ENCODE measurements around the gene PAPSS1. TPM values are rescaled to one million over a fixed set of nuclear protein-coding genes. Genes with fewer than 3 reads are reported as not detected.

PAPSS1 gene
- polyA plus RNA-seq, 3 donors = 46.4 to 79.6 (median 64.8) TPM

DNA sequence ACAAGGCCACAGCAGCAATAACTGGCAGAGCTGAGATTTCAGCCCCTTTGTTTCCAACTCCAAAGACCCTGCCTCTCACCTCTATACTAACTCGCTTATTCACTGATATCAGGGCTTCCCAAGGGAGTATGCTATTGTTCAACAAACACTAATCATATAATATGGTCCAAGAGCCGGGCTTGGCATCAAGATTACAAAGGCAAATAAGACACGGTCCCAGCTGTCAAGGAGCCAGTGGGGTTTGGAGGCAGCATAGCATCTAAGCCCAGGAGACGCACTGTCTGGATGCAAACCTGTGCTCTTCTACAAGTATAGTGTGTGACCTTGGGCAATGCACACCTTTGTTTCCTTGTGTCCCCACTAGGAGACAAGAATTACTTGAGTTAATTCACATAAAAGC is 28.7 kb downstream of the PAPSS1 start:
- Histone ChIP-seq H3K27ac (ENCODE audit: low read depth in 1 of 2, low read length in 2 of 2) (no peak overlapping the region), H3K4me1 (ENCODE audit: control insufficient read depth in 1 of 2, insufficient read depth in 2 of 2, low read length in 2 of 2) (peaks cover 11 to 17% of the 10 kb centered on the region in 2 donors), H3K9me3 (replicated peaks in 1 of 2; ENCODE audit: control insufficient read depth in 1 of 2, insufficient read depth in 1 of 2, low read length in 2 of 2) (no peaks in the 10 kb centered on the region), H4K20me1 (ENCODE audit: insufficient read depth, low read length) (peaks cover 16% of the 10 kb centered on the region), H2AFZ (ENCODE audit: insufficient read depth, low read depth, low read length, poor library complexity, severe bottlenecking) (no peak overlapping the region), H3K4me2 (replicated peaks; ENCODE audit: extremely low read depth, low read length, poor library complexity, severe bottlenecking) (no peak overlapping the region), H3K4me3 (replicated peaks in 1 of 3; ENCODE audit: low read depth in 2 of 3, low read length in 3 of 3) (no peak overlapping the region), H3K36me3 (replicated peaks in 1 of 2; ENCODE audit: control insufficient read depth in 1 of 2, insufficient read depth in 2 of 2, low read length in 2 of 2) (peaks cover 7 to 47% of the 10 kb centered on the region in 2 donors), H3K79me2 (ENCODE audit: insufficient read depth, low read length) (no peaks in the 10 kb centered on the region), H3K9ac (ENCODE audit: insufficient read depth, low read length, poor library complexity, severe bottlenecking) (no peak overlapping the region), H3K27me3 (ENCODE audit: control insufficient read depth in 2 of 2, insufficient read depth in 2 of 2, low read length in 2 of 2) (no peaks in the 10 kb centered on the region)
- peaks cover 16% of the 10 kb centered on the region for H3K4me1 Mint-ChIP-seq
- 100% methylated on average over 3 of the region's 4 CpGs for WGBS (ENCODE audit: insufficient coverage)
- H3K27me3 Mint-ChIP-seq (ENCODE audit: low read depth in 3 of 3) = no peaks in the 10 kb centered on the region
- no peak overlapping the region for H3K4me3 Mint-ChIP-seq
- intact Hi-C loops (cut with micrococcal nuclease) = loop anchor here in 1 of 2 donors (5.0 kb wide), 1 partner anchor 46 kb away; no protein-coding TSS in a partner anchor
- H3K27ac Mint-ChIP-seq = no peak overlapping the region
- DNase-seq = no peak
- peaks cover 0 to 3% (median 2%) of the 10 kb centered on the region in 7 donors for H3K9me3 Mint-ChIP-seq
- TF ChIP-seq, protein P1, sequence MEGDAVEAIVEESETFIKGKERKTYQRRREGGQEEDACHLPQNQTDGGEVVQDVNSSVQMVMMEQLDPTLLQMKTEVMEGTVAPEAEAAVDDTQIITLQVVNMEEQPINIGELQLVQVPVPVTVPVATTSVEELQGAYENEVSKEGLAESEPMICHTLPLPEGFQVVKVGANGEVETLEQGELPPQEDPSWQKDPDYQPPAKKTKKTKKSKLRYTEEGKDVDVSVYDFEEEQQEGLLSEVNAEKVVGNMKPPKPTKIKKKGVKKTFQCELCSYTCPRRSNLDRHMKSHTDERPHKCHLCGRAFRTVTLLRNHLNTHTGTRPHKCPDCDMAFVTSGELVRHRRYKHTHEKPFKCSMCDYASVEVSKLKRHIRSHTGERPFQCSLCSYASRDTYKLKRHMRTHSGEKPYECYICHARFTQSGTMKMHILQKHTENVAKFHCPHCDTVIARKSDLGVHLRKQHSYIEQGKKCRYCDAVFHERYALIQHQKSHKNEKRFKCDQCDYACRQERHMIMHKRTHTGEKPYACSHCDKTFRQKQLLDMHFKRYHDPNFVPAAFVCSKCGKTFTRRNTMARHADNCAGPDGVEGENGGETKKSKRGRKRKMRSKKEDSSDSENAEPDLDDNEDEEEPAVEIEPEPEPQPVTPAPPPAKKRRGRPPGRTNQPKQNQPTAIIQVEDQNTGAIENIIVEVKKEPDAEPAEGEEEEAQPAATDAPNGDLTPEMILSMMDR (IDR thresholded peaks at IDR 0.05) = no peak
- H3K36me3 Mint-ChIP-seq = peaks cover 28 to 31% of the 10 kb centered on the region in 2 donors

DNA sequence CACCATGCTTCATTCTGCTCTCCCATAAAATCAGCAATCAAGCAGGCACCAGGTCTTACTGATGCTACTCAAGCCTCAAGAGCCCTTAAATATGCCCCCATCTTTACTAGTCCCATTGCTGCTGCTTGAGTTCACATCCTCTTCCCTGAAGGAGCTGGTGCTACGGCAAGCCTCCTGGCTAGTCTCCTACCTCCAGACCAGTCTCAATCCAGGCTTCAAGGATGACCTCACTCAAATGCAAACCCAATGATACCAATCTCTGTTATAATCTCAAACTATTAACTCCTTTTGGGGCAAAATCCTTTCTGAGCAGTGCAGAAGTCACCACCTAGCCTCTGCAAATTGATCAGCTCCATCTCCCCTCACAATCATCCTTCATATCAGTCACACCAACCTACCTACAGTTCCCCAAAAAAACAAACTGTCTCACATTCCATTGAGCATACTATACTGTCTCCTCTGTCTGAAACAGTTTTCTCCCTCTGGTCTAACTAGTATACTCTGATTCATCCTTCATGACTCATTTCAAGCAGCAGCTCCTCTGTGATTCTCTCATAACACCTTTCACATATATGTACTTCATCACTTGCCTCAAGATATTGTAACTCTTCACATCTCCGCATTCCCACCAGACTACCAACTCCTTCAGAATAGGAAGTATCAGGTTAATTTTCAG is 30.0 kb downstream of the PAPSS1 start:
- 100% methylated on average over 2 of the region's 2 CpGs for WGBS (ENCODE audit: insufficient coverage)
- Histone ChIP-seq H3K36me3 (replicated peaks in 1 of 2; ENCODE audit: control insufficient read depth in 1 of 2, insufficient read depth in 2 of 2, low read length in 2 of 2) (peaks cover 15 to 58% of the 10 kb centered on the region in 2 donors), H2AFZ (ENCODE audit: insufficient read depth, low read depth, low read length, poor library complexity, severe bottlenecking) (no peak overlapping the region), H3K4me3 (replicated peaks in 1 of 3; ENCODE audit: low read depth in 2 of 3, low read length in 3 of 3) (no peak overlapping the region), H3K4me2 (replicated peaks; ENCODE audit: extremely low read depth, low read length, poor library complexity, severe bottlenecking) (no peak overlapping the region), H3K27me3 (ENCODE audit: control insufficient read depth in 2 of 2, insufficient read depth in 2 of 2, low read length in 2 of 2) (no peaks in the 10 kb centered on the region), H3K27ac (ENCODE audit: low read depth in 1 of 2, low read length in 2 of 2) (no peak overlapping the region), H4K20me1 (ENCODE audit: insufficient read depth, low read length) (peaks cover 16% of the 10 kb centered on the region), H3K9me3 (replicated peaks in 1 of 2; ENCODE audit: control insufficient read depth in 1 of 2, insufficient read depth in 1 of 2, low read length in 2 of 2) (no peaks in the 10 kb centered on the region), H3K9ac (ENCODE audit: insufficient read depth, low read length, poor library complexity, severe bottlenecking) (no peak overlapping the region), H3K4me1 (ENCODE audit: control insufficient read depth in 1 of 2, insufficient read depth in 2 of 2, low read length in 2 of 2) (peaks cover 11 to 17% of the 10 kb centered on the region in 2 donors), H3K79me2 (ENCODE audit: insufficient read depth, low read length) (no peaks in the 10 kb centered on the region)
- Mint-ChIP-seq H3K9me3 (peaks cover 0 to 2% (median 0%) of the 10 kb centered on the region in 7 donors), H3K4me1 (peaks cover 14% of the 10 kb centered on the region), H3K4me3 (no peak overlapping the region), H3K27me3 (ENCODE audit: low read depth in 3 of 3) (no peaks in the 10 kb centered on the region), H3K36me3 (peaks cover 29 to 33% of the 10 kb centered on the region in 2 donors), H3K27ac (no peak overlapping the region)
- peak in 1 of 3 donors; percentile 7 for DNase-seq
- intact Hi-C loops (cut with micrococcal nuclease) = loop anchor here in 1 of 2 donors (5.0 kb wide), 1 partner anchor 47 kb away; no protein-coding TSS in a partner anchor
- TF ChIP-seq, protein P1 (IDR thresholded peaks at IDR 0.05) = no peak

All from CD14-positive monocyte (primary cell).